Neuronal stem cell (in vitro differentiated cells): ENCODE results near the gene IQGAP3.

Source experiments
- DNase-seq: peaks from one replicate; pipeline ENCODE4 v3.0.0-alpha.2; 2013; ENCODE audit warnings: low spot score
- H2AFZ ChIP-seq: one replicate; pipeline ENCODE4 v1.6.1; 2013; ENCODE audit warnings: mild to moderate bottlenecking, low read length, inconsistent platforms
- H2AK5ac ChIP-seq: 2 replicates; pipeline ENCODE4 v1.6.1; 2013; ENCODE audit warnings: low read depth, mild to moderate bottlenecking, inconsistent platforms, low read length, moderate library complexity, mixed read lengths
- H2BK120ac ChIP-seq: 2 replicates; pipeline ENCODE4 v1.6.1; 2013; ENCODE audit warnings: low read depth, mild to moderate bottlenecking, inconsistent platforms, low read length, moderate library complexity, mixed read lengths
- H2BK12ac ChIP-seq: one replicate; pipeline ENCODE4 v1.6.1; 2013; ENCODE audit warnings: low read length, inconsistent platforms
- H2BK15ac ChIP-seq: 2 replicates; pipeline ENCODE4 v1.6.1; 2013; ENCODE audit warnings: mild to moderate bottlenecking, low read length, inconsistent platforms, mixed read lengths
- H2BK5ac ChIP-seq: one replicate; pipeline ENCODE4 v1.6.1; 2013; ENCODE audit warnings: inconsistent platforms, mild to moderate bottlenecking, low read length, moderate library complexity
- H3K14ac ChIP-seq: one replicate; pipeline ENCODE4 v1.6.1; 2013; ENCODE audit warnings: low read length, inconsistent platforms
- H3K18ac ChIP-seq: 2 replicates; pipeline ENCODE4 v1.6.1; 2013; ENCODE audit warnings: low read length, inconsistent platforms
- H3K23ac ChIP-seq: 2 replicates; pipeline ENCODE4 v1.6.1; 2013; ENCODE audit warnings: low read depth, mild to moderate bottlenecking, mixed read lengths, low read length, inconsistent platforms; ENCODE audit not compliant: poor library complexity
- H3K27ac ChIP-seq: replicated peaks from 3 replicates; pipeline ENCODE4 v1.5.1; 2013; ENCODE audit warnings: low read length, inconsistent platforms
- H3K27me3 ChIP-seq, 3 experiments: 2 replicates each; pipeline ENCODE4 v1.6.1; 2013; ENCODE audit warnings: low read length in 3 of 3, mild to moderate bottlenecking in 2 of 3, inconsistent platforms in 1 of 3, low read depth in 1 of 3, mixed read lengths in 1 of 3, moderate library complexity in 1 of 3; ENCODE audit not compliant: control insufficient read depth in 3 of 3, insufficient read depth in 3 of 3
- H3K36me3 ChIP-seq, 2 donors: replicated peaks in 1 of 2; 2 replicates each; pipeline ENCODE4 v1.6.1; 2013; ENCODE audit warnings: low read length in 2 of 2; ENCODE audit not compliant: control insufficient read depth in 2 of 2, insufficient read depth in 2 of 2
- H3K4ac ChIP-seq: 2 replicates; pipeline ENCODE4 v1.6.1; 2013; ENCODE audit warnings: inconsistent platforms, mild to moderate bottlenecking, low read length, moderate library complexity
- H3K4me1 ChIP-seq, 2 donors: 1 replicate in 1 of 2; 2 replicates in 1 of 2; pipeline ENCODE4 v1.6.1; 2013; ENCODE audit warnings: low read length in 2 of 2, low read depth in 1 of 2; ENCODE audit not compliant: control insufficient read depth in 2 of 2, insufficient read depth in 1 of 2
- H3K4me2 ChIP-seq: one replicate; pipeline ENCODE4 v1.6.1; 2013; ENCODE audit warnings: mild to moderate bottlenecking, low read length, inconsistent platforms; ENCODE audit not compliant: insufficient read depth, poor library complexity, severe bottlenecking
- H3K4me3 ChIP-seq, 2 donors: 2 replicates each; pipeline ENCODE4 v1.5.1; 2013; ENCODE audit warnings: low read length in 2 of 2, mild to moderate bottlenecking in 2 of 2, inconsistent platforms in 1 of 2, moderate library complexity in 1 of 2
- H3K79me1 ChIP-seq: one replicate; pipeline ENCODE4 v1.6.1; 2013; ENCODE audit warnings: low read depth, mild to moderate bottlenecking, inconsistent platforms, low read length, moderate library complexity
- H3K9ac ChIP-seq: one replicate; pipeline ENCODE4 v1.6.1; 2013; ENCODE audit warnings: mild to moderate bottlenecking, low read depth, low read length, inconsistent platforms; ENCODE audit not compliant: poor library complexity
- H3K9me3 ChIP-seq, 2 donors: replicated peaks in 1 of 2; 2 replicates each; pipeline versions ENCODE3 to v1.6.1; 2013; ENCODE audit warnings: low read length in 2 of 2, mild to moderate bottlenecking in 2 of 2, inconsistent platforms in 1 of 2, low read depth in 1 of 2, mixed read lengths in 1 of 2, moderate library complexity in 1 of 2; ENCODE audit not compliant: control insufficient read depth in 2 of 2, insufficient read depth in 1 of 2
- H4K8ac ChIP-seq: one replicate; pipeline ENCODE4 v1.6.1; 2013; ENCODE audit warnings: low read depth, mild to moderate bottlenecking, inconsistent platforms, low read length, moderate library complexity
- H4K91ac ChIP-seq: one replicate; pipeline ENCODE4 v1.6.1; 2013; ENCODE audit warnings: low read length, low read depth, mild to moderate bottlenecking, inconsistent platforms; ENCODE audit not compliant: poor library complexity
- WGBS, 2 donors: extraction: QIAGEN DNeasy Blood & Tissue Kit; methylation state at CpG; one replicate each; pipeline ENCODE4 v1.1.7; 2013; ENCODE audit warnings: missing lambda C conversion rate in 2 of 2, mixed read lengths in 1 of 2; ENCODE audit not compliant: insufficient read length in 2 of 2, insufficient replicate concordance in 1 of 2; ENCODE audit errors: extremely low coverage in 2 of 2; 5-methylcytosine and 5-hydroxymethylcytosine counted together

IQGAP3 gene

GRCh38 chr1:156591432-156592157 lies 19.2 kb upstream of the IQGAP3 start, which contains the start of gene NAXE:
NAXE (plus strand) TSS chr1:156591776; CDS start chr1:156591805, 29 bp downstream.
- H2BK12ac ChIP-seq, result peak within 1 kb of the TSS; percentile 63
- H4K8ac ChIP-seq, result no peak within 1 kb of the TSS
- H3K4me1 ChIP-seq, result peaks cover 5 to 12% of the 10 kb centered on the region in 2 donors
- H4K91ac ChIP-seq, result peak within 1 kb of the TSS; percentile 41
- H3K9me3 ChIP-seq, result no peaks in the 10 kb centered on the region
- peak within 1 kb of the TSS; percentile 96 for H3K18ac ChIP-seq
- peak within 1 kb of the TSS; percentile 63 for H2AK5ac ChIP-seq
- H3K27me3 ChIP-seq, result peaks cover 0 to 7% (median 0%) of the 10 kb centered on the region in 3 experiments
- peak within 1 kb of the TSS; percentile 91 for H2BK5ac ChIP-seq
- peak; percentile 69 for DNase-seq
- peak within 1 kb of the TSS; percentile 51 for H3K23ac ChIP-seq
- H2BK15ac ChIP-seq, result no peak within 1 kb of the TSS
- H3K4me2 ChIP-seq, result peak within 1 kb of the TSS; percentile 94
- peaks cover 3% of the 10 kb centered on the region for H3K79me1 ChIP-seq
- no peak within 1 kb of the TSS for H3K27ac ChIP-seq
- H3K4ac ChIP-seq, result no peak within 1 kb of the TSS
- H3K9ac ChIP-seq, result peak within 1 kb of the TSS; percentile 95
- no CpG with 5 or more reads among the region's 60 CpGs for WGBS, 2 donors
- H2BK120ac ChIP-seq, result peak within 1 kb of the TSS; percentile 83
- H3K36me3 ChIP-seq, result peaks cover 27 to 43% of the 10 kb centered on the region in 2 donors
- peak within 1 kb of the TSS; percentile 67 to 93 for H3K4me3 ChIP-seq
- peak within 1 kb of the TSS; percentile 93 for H2AFZ ChIP-seq
- peak within 1 kb of the TSS; percentile 72 for H3K14ac ChIP-seq

GRCh38 chr1:156591181-156591431 lies 18.7 kb upstream of the IQGAP3 start:
- Histone ChIP-seq H3K4me3 (peak overlapping the region; percentile 67 to 78), H2AK5ac (no peak overlapping the region), H3K79me1 (peaks cover 3% of the 10 kb centered on the region), H4K8ac (no peak overlapping the region), H2BK15ac (no peak overlapping the region), H2BK12ac (no peak overlapping the region), H4K91ac (no peak overlapping the region), H3K23ac (no peak overlapping the region), H3K18ac (no peak overlapping the region), H2BK120ac (no peak overlapping the region), H3K14ac (no peak overlapping the region), H2AFZ (peak overlapping the region; percentile 93), H3K27me3 (peaks cover 0 to 11% (median 0%) of the 10 kb centered on the region in 3 experiments), H2BK5ac (no peak overlapping the region), H3K4ac (no peak overlapping the region), H3K27ac (no peak overlapping the region), H3K4me1 (peaks cover 5 to 12% of the 10 kb centered on the region in 2 donors), H3K9ac (peak overlapping the region; percentile 79), H3K9me3 (no peaks in the 10 kb centered on the region), H3K4me2 (peak overlapping the region; percentile 94), H3K36me3 (peaks cover 22 to 38% of the 10 kb centered on the region in 2 donors)
- no CpG with 5 or more reads among the region's 6 CpGs for WGBS, 2 donors
- no peak for DNase-seq

GRCh38 chr1:156590326-156591180 lies 18.2 kb upstream of the IQGAP3 start:
- no peak for DNase-seq
- no CpG with 5 or more reads among the region's 10 CpGs for WGBS, 2 donors
- peaks cover 0 to 17% (median 0%) of the 10 kb centered on the region in 3 experiments for H3K27me3 ChIP-seq

GRCh38 chr1:156589546-156589945 lies 17.2 kb upstream of the IQGAP3 start:
- H2AFZ ChIP-seq, result no peak overlapping the region
- H4K8ac ChIP-seq, result no peak overlapping the region
- peaks cover 5 to 7% of the 10 kb centered on the region in 2 donors for H3K4me1 ChIP-seq
- no peak overlapping the region for H3K23ac ChIP-seq
- no peak overlapping the region for H2BK5ac ChIP-seq
- H2AK5ac ChIP-seq, result no peak overlapping the region
- peaks cover 10 to 22% of the 10 kb centered on the region in 2 donors for H3K36me3 ChIP-seq
- H3K27me3 ChIP-seq, result peaks cover 0 to 27% (median 2%) of the 10 kb centered on the region in 3 experiments
- no peak overlapping the region for H3K14ac ChIP-seq
- H4K91ac ChIP-seq, result no peak overlapping the region
- peaks cover 3% of the 10 kb centered on the region for H3K79me1 ChIP-seq
- H3K27ac ChIP-seq, result no peak overlapping the region
- no peak for DNase-seq
- H3K18ac ChIP-seq, result no peak overlapping the region
- no peak overlapping the region for H3K4me3 ChIP-seq
- no peak overlapping the region for H3K9ac ChIP-seq
- H2BK15ac ChIP-seq, result no peak overlapping the region
- no peak overlapping the region for H3K4ac ChIP-seq
- H2BK120ac ChIP-seq, result no peak overlapping the region
- no peak overlapping the region for H3K4me2 ChIP-seq
- H2BK12ac ChIP-seq, result no peak overlapping the region
- no CpG with 5 or more reads among the region's 5 CpGs for WGBS, 2 donors
- no peaks in the 10 kb centered on the region for H3K9me3 ChIP-seq

More at GRCh38 chr1:156590326-156591180, 18.2 kb upstream of the IQGAP3 start:
- Histone ChIP-seq H3K23ac (no peak overlapping the region), H3K4ac (no peak overlapping the region), H4K8ac (no peak overlapping the region), H2BK5ac (no peak overlapping the region), H3K4me2 (no peak overlapping the region), H3K4me3 (peak overlapping the region in 1 of 2 donors; percentile 67), H2AFZ (peak overlapping the region; percentile 93), H2BK12ac (no peak overlapping the region), H3K9ac (no peak overlapping the region), H3K14ac (no peak overlapping the region), H3K18ac (no peak overlapping the region), H2BK120ac (no peak overlapping the region), H2BK15ac (no peak overlapping the region), H3K27ac (no peak overlapping the region), H3K36me3 (peaks cover 17 to 32% of the 10 kb centered on the region in 2 donors), H4K91ac (no peak overlapping the region), H3K79me1 (peaks cover 3% of the 10 kb centered on the region), H2AK5ac (no peak overlapping the region), H3K9me3 (no peaks in the 10 kb centered on the region), H3K4me1 (peaks cover 5 to 12% of the 10 kb centered on the region in 2 donors)
